GM12892 (cell line): ENCODE measurements around the gene UGGT2.
A peak's percentile ranks its signal among the peaks of the same experiment; 100 is the strongest.
"Not testable (repeated sequence)": the region's sequence is repeated elsewhere in the genome, so short reads cannot be mapped to it uniquely, and the experiment has no call there.

Experiments
- DNase-seq: peaks from one replicate; pipeline ENCODE4 v3.0.0; 2011; ENCODE audit not compliant: insufficient read length
- FAIRE-seq: peaks from 2 replicates; lab custom pipeline; 2011; peaks lifted over from hg19 to GRCh38; lab: Jason Lieb, UNC
- POLR2A ChIP-seq: IDR thresholded peaks from 2 replicates; pipeline ENCODE4 v1.6.1; 2011; ENCODE audit warnings: low read depth, low read length, control low read depth
- POLR2AphosphoS5 ChIP-seq: IDR thresholded peaks from 2 replicates; pipeline ENCODE4 v1.6.1; 2011; ENCODE audit warnings: low read depth, low read length, control low read depth
- TAF1 ChIP-seq: IDR thresholded peaks from 2 replicates; pipeline ENCODE4 v1.6.1; 2011; ENCODE audit warnings: low read depth, mild to moderate bottlenecking, control low read depth, low read length, borderline replicate concordance

UGGT2 gene

GRCh38 chr13:96080676-96081075, 27.5 kb upstream of the UGGT2 start:
- FAIRE-seq (no peak), DNase-seq (no peak)
- no peak for TF ChIP-seq POLR2A
- no peak for TF ChIP-seq TAF1
- TF ChIP-seq POLR2AphosphoS5: no peak

- no peak for FAIRE-seq
- no peak for DNase-seq
- TF ChIP-seq POLR2A: no peak
- no peak for TF ChIP-seq POLR2AphosphoS5
- no peak for TF ChIP-seq TAF1
Measured at GRCh38 chr13:96075953-96076543, 22.8 kb upstream of the UGGT2 start.

- TF ChIP-seq TAF1 (no peak), POLR2A (no peak), POLR2AphosphoS5 (no peak)
- no peak for DNase-seq
- FAIRE-seq: no peak
Measured at GRCh38 chr13:96072392-96072791, 19.2 kb upstream of the UGGT2 start.

- TF ChIP-seq TAF1 (no peak), POLR2A (no peak), POLR2AphosphoS5 (no peak)
- DNase-seq (no peak), FAIRE-seq (no peak)
Measured at GRCh38 chr13:96071504-96071903, 18.3 kb upstream of the UGGT2 start.

GRCh38 chr13:96068729-96069128, 15.5 kb upstream of the UGGT2 start:
- FAIRE-seq (no peak), DNase-seq (no peak)
- TF ChIP-seq TAF1 (no peak), POLR2A (no peak), POLR2AphosphoS5 (no peak)

GRCh38 chr13:96065849-96066248, 12.6 kb upstream of the UGGT2 start:
- no peak for FAIRE-seq

GRCh38 chr13:96052656-96053002, 572 bp downstream of the UGGT2 start:
- TF ChIP-seq TAF1 (no peak), POLR2A (no peak), POLR2AphosphoS5 (no peak)
- DNase-seq (peak; percentile 16), FAIRE-seq (peak; percentile 91)

More at GRCh38 chr13:96065849-96066248, 12.6 kb upstream of the UGGT2 start:
- DNase-seq: no peak
- TF ChIP-seq TAF1 (no peak), POLR2AphosphoS5 (no peak), POLR2A (no peak)

- FAIRE-seq, DNase-seq: not testable (repeated sequence)
Measured at GRCh38 chr13:96051946-96052345, 1.3 kb downstream of the UGGT2 start.

- not testable (repeated sequence) for FAIRE-seq, DNase-seq
Measured at GRCh38 chr13:96051491-96051890, 1.7 kb downstream of the UGGT2 start.

GRCh38 chr13:96050955-96051354, 2.2 kb downstream of the UGGT2 start:
- FAIRE-seq: not testable (repeated sequence)

GRCh38 chr13:96046449-96047126, 6.6 kb downstream of the UGGT2 start:
- peak; percentile 17 for FAIRE-seq
- not testable (repeated sequence) for DNase-seq

More at GRCh38 chr13:96050955-96051354, 2.2 kb downstream of the UGGT2 start:
- not testable (repeated sequence) for DNase-seq

- DNase-seq (no peak), FAIRE-seq (no peak)
- TF ChIP-seq POLR2AphosphoS5: no peak
- TF ChIP-seq TAF1: no peak
- TF ChIP-seq POLR2A: no peak
Measured at GRCh38 chr13:96044238-96044637, 9.0 kb downstream of the UGGT2 start.
